Keratinocyte (primary cell): ENCODE results near the gene MGAT5. TPM values are rescaled to one million over a fixed set of nuclear protein-coding genes. Genes with fewer than 3 reads are reported as not detected.

Experiments
- DNase-seq: peaks from one replicate; pipeline ENCODE4 v3.0.0-alpha.2; 2011; ENCODE audit warnings: low read depth, missing footprints, low spot score
- FAIRE-seq: peaks from 2 replicates; lab custom pipeline; 2011; peaks lifted over from hg19 to GRCh38; lab: Jason Lieb, UNC
- H2AFZ ChIP-seq: 2 replicates; pipeline ENCODE4 v1.6.0; 2012; ENCODE audit warnings: low read length, control low read depth, inconsistent platforms; ENCODE audit not compliant: control insufficient read depth
- H3K27ac ChIP-seq: 2 replicates; pipeline ENCODE4 v1.5.1; 2011; ENCODE audit warnings: low read length; ENCODE audit not compliant: control insufficient read depth, insufficient read depth
- H3K27me3 ChIP-seq: 3 replicates; pipeline ENCODE4 v1.6.0; 2011; ENCODE audit warnings: low read length; ENCODE audit not compliant: control insufficient read depth, insufficient read depth; ENCODE audit errors: extremely low read depth
- H3K36me3 ChIP-seq, 2 experiments: 2 replicates in 1 of 2; 3 replicates in 1 of 2; pipeline ENCODE4 v1.5.1; 2011; ENCODE audit warnings: low read length in 2 of 2, mild to moderate bottlenecking in 1 of 2; ENCODE audit not compliant: control insufficient read depth in 2 of 2, insufficient read depth in 2 of 2; ENCODE audit errors: extremely low read depth in 1 of 2
- H3K4me1 ChIP-seq: 3 replicates; pipeline ENCODE4 v1.5.1; 2011; ENCODE audit warnings: low read length; ENCODE audit not compliant: control insufficient read depth, insufficient read depth; ENCODE audit errors: extremely low read depth
- H3K4me2 ChIP-seq: 3 replicates; pipeline ENCODE4 v1.6.0; 2011; ENCODE audit warnings: low read depth, low read length; ENCODE audit not compliant: control insufficient read depth, insufficient read depth; ENCODE audit errors: extremely low read depth
- H3K4me3 ChIP-seq, 3 experiments: fragments of 200-600 bp in 1 of 3; sonication (generic) in 1 of 3; 2 replicates in 2 of 3; 3 replicates in 1 of 3; pipeline ENCODE4 v1.5.1; 2011 to 2016; ENCODE audit warnings: low read length in 3 of 3, mild to moderate bottlenecking in 3 of 3, control low read depth in 2 of 3, inconsistent platforms in 1 of 3, low read depth in 1 of 3, mixed read lengths in 1 of 3, mixed run types in 1 of 3, moderate library complexity in 1 of 3; ENCODE audit not compliant: control insufficient read depth in 2 of 3, insufficient read depth in 2 of 3; ENCODE audit errors: extremely low read depth in 1 of 3
- H3K79me2 ChIP-seq: 2 replicates; pipeline ENCODE4 v1.6.0; 2012; ENCODE audit warnings: low read length; ENCODE audit not compliant: control insufficient read depth, insufficient read depth
- H3K9ac ChIP-seq: 3 replicates; pipeline ENCODE4 v1.6.0; 2011; ENCODE audit warnings: low read length; ENCODE audit not compliant: control insufficient read depth, insufficient read depth; ENCODE audit errors: extremely low read depth
- H3K9me1 ChIP-seq: 3 replicates; pipeline ENCODE4 v1.6.0; 2011; ENCODE audit warnings: low read length; ENCODE audit not compliant: control insufficient read depth, insufficient read depth; ENCODE audit errors: extremely low read depth
- H3K9me3 ChIP-seq: 2 replicates; pipeline ENCODE4 v1.5.1; 2012; ENCODE audit warnings: low read depth, low read length; ENCODE audit not compliant: control insufficient read depth
- H4K20me1 ChIP-seq: 3 replicates; pipeline ENCODE4 v1.6.0; 2011; ENCODE audit warnings: low read length; ENCODE audit not compliant: control insufficient read depth, insufficient read depth; ENCODE audit errors: extremely low read depth
- EZH2 ChIP-seq: IDR thresholded peaks from one replicate; pipeline ENCODE4 v1.6.1; 2012; ENCODE audit warnings: inconsistent platforms, mild to moderate bottlenecking, low read length, moderate library complexity
- dilution Hi-C: fragments of 300-500 bp; cut with MboI; formaldehyde crosslinking; loops from one replicate; pipeline ENCODE4 v1.7.0; 2020; ENCODE audit warnings: low sequenced_read_pairs; ENCODE audit not compliant: extremely low pct_ligation_motif_present
- polyA plus RNA-seq, 5 experiments: library from polyadenylated mRNA; depleted of rRNA in 3 of 5; stranded (reverse) in 3 of 5; stranded (forward) in 1 of 5; unstranded in 1 of 5; fragments of >200 nt; gene quantifications; 1 replicate in 1 of 5; 2 replicates in 3 of 5; 3 replicates in 1 of 5; pipeline versions ENCODE4 v1.2.1 to v1.2.3, GENCODE V29; 2011 to 2012; ENCODE audit warnings: missing spikeins in 2 of 5, low read depth in 1 of 5, low replicate concordance in 1 of 5
- TF ChIP-seq, protein P1 (sequence below), 3 experiments: IDR thresholded peaks in 1 of 3; conservative IDR thresholded peaks in 1 of 3; optimal IDR thresholded peaks in 1 of 3; 2 replicates in 2 of 3; 3 replicates in 1 of 3; pipeline versions ENCODE3 to v1.5.1; 2011; ENCODE audit warnings: low read length in 3 of 3, mild to moderate bottlenecking in 3 of 3, moderate library complexity in 2 of 3, control low read depth in 1 of 3, inconsistent platforms in 1 of 3; ENCODE audit not compliant: insufficient read depth in 2 of 3; ENCODE audit errors: extremely low read depth in 1 of 3

Gene MGAT5
- polyA plus RNA-seq, 1 donor (not counting 4 experiments of a cell fraction or from before 2014, with no cell fraction given), result 23.0 TPM

DNA sequence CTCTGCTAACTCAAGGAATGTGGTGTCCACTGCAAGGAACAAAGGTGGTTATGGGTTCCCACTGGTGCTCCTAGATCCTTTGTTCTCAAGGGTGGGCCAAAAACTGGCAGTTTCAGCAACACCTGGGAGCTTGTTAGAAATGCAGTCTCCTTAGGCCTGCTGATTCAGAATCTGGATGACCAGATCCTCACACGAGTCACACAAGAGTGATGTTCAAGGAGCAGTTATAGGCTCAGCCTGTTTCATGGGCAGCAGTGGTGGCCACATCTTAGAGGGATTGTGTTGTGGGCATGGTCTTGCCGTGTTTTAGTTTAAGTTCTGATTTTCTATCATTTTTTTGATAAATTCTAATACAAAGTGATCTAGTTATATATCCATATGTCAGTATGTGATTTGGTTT is 28.7 kb upstream of the MGAT5 start:
- Histone ChIP-seq H2AFZ (no peak overlapping the region), H4K20me1 (peaks cover 2% of the 10 kb centered on the region), H3K36me3 (no peaks in the 10 kb centered on the region), H3K9ac (no peak overlapping the region), H3K9me1 (no peaks in the 10 kb centered on the region), H3K27me3 (no peaks in the 10 kb centered on the region), H3K79me2 (peaks cover 19% of the 10 kb centered on the region), H3K27ac (no peak overlapping the region), H3K4me3 (no peak overlapping the region), H3K4me1 (no peaks in the 10 kb centered on the region), H3K4me2 (no peak overlapping the region), H3K9me3 (no peaks in the 10 kb centered on the region)
- no peak for DNase-seq
- dilution Hi-C loops, result no loop called here
- FAIRE-seq, result no peak
- TF ChIP-seq, protein P1, sequence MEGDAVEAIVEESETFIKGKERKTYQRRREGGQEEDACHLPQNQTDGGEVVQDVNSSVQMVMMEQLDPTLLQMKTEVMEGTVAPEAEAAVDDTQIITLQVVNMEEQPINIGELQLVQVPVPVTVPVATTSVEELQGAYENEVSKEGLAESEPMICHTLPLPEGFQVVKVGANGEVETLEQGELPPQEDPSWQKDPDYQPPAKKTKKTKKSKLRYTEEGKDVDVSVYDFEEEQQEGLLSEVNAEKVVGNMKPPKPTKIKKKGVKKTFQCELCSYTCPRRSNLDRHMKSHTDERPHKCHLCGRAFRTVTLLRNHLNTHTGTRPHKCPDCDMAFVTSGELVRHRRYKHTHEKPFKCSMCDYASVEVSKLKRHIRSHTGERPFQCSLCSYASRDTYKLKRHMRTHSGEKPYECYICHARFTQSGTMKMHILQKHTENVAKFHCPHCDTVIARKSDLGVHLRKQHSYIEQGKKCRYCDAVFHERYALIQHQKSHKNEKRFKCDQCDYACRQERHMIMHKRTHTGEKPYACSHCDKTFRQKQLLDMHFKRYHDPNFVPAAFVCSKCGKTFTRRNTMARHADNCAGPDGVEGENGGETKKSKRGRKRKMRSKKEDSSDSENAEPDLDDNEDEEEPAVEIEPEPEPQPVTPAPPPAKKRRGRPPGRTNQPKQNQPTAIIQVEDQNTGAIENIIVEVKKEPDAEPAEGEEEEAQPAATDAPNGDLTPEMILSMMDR (optimal IDR thresholded peaks at IDR 0.05 in 1 of 3, IDR thresholded peaks at IDR 0.05 in 1 of 3, conservative IDR thresholded peaks at IDR 0.05 in 1 of 3; ENCODE audit: extremely low read depth in 1 of 3, insufficient read depth in 2 of 3, low read length in 3 of 3), result no peak
- TF ChIP-seq EZH2, result no peak

DNA sequence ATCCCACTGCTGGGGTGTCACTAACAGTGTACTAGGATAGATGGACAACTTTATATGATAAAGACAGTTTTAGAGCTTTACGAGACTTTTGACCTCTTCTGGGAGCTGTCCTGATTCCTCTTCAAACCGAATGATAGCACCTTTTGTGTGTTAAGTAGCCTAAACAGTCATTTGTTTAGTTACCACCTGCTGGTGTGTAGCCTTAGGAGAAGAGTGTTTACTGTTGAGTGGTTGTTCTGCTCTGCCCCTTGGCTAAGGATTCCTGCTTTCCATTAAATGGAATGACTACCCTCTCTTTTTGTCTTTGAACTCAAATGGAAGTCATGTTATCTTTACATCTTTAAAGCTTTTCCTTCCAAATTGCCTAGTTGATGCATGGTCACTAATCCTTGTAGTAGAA is 28.0 kb upstream of the MGAT5 start:
- FAIRE-seq (no peak), DNase-seq (no peak)

More for the DNA sequence above, 28.0 kb upstream of the MGAT5 start:
- Histone ChIP-seq H3K79me2 (peaks cover 19% of the 10 kb centered on the region), H2AFZ (no peak overlapping the region), H3K4me2 (no peak overlapping the region), H3K4me3 (no peak overlapping the region), H4K20me1 (peaks cover 2% of the 10 kb centered on the region), H3K9me1 (no peaks in the 10 kb centered on the region), H3K27ac (no peak overlapping the region), H3K27me3 (no peaks in the 10 kb centered on the region), H3K9me3 (no peaks in the 10 kb centered on the region), H3K36me3 (no peaks in the 10 kb centered on the region), H3K4me1 (no peaks in the 10 kb centered on the region), H3K9ac (no peak overlapping the region)
- dilution Hi-C loops, result no loop called here
- TF ChIP-seq, protein P1 (optimal IDR thresholded peaks at IDR 0.05 in 1 of 3, IDR thresholded peaks at IDR 0.05 in 1 of 3, conservative IDR thresholded peaks at IDR 0.05 in 1 of 3; ENCODE audit: extremely low read depth in 1 of 3, insufficient read depth in 2 of 3, low read length in 3 of 3), result no peak
- TF ChIP-seq EZH2, result no peak
